GM13976 (cell line): Measurements from ENCODE around the gene PATJ.
"Not testable (repeated sequence)": the region's sequence is repeated elsewhere in the genome, so short reads cannot be mapped to it uniquely, and the experiment has no call there.

Experiments used
- DNase-seq: peaks from one replicate; pipeline ENCODE4 v3.0.0; 2012; ENCODE audit warnings: low spot score
- in situ Hi-C: fragments of 300-500 bp; cut with MboI; formaldehyde crosslinking; loops from one replicate; pipeline ENCODE4 v1.12.0; 2022; ENCODE audit warnings: low sequenced_read_pairs, mixed read lengths, inconsistent platforms; ENCODE audit not compliant: unreplicated experiment
- TF ChIP-seq, protein P1 (sequence below): IDR thresholded peaks from 2 replicates; pipeline ENCODE4 v1.5.1; 2012; ENCODE audit warnings: borderline replicate concordance, mild to moderate bottlenecking; ENCODE audit not compliant: insufficient read depth; ENCODE audit errors: extremely low read depth, missing control alignments, control extremely low read depth

PATJ gene

GRCh38 chr1:61873994-61874393 is 131.7 kb downstream of the PATJ start:
- TF ChIP-seq, protein P1, sequence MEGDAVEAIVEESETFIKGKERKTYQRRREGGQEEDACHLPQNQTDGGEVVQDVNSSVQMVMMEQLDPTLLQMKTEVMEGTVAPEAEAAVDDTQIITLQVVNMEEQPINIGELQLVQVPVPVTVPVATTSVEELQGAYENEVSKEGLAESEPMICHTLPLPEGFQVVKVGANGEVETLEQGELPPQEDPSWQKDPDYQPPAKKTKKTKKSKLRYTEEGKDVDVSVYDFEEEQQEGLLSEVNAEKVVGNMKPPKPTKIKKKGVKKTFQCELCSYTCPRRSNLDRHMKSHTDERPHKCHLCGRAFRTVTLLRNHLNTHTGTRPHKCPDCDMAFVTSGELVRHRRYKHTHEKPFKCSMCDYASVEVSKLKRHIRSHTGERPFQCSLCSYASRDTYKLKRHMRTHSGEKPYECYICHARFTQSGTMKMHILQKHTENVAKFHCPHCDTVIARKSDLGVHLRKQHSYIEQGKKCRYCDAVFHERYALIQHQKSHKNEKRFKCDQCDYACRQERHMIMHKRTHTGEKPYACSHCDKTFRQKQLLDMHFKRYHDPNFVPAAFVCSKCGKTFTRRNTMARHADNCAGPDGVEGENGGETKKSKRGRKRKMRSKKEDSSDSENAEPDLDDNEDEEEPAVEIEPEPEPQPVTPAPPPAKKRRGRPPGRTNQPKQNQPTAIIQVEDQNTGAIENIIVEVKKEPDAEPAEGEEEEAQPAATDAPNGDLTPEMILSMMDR = no peak
- DNase-seq = no peak
- in situ Hi-C loops = loop anchor here (25.0 kb wide), 2 partner anchors 287 to 837 kb away; no protein-coding TSS in a partner anchor

DNA sequence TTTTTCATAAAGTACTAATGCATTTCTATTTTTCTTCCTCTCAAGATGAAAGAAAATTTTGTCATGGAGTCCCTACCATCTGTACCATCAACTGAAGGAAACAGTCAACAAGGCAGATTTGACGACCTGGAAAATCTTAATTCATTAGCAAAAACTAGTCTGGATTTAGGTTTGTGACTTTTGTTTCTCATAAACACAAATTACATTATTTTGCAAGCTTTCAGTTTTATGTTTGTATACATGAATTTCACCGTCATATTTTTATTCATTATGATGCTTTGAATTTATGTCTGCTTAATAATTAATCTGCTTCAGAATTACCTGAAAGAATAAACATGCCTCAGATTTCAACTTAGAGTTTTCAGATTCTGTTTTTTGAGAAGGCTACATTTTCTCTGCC is 132.9 kb downstream of the PATJ start:
- DNase-seq = no peak
- in situ Hi-C loops = loop anchor here (25.0 kb wide), 1 partner anchor 88 kb away; no protein-coding TSS in a partner anchor
- TF ChIP-seq, protein P1 = no peak

DNA sequence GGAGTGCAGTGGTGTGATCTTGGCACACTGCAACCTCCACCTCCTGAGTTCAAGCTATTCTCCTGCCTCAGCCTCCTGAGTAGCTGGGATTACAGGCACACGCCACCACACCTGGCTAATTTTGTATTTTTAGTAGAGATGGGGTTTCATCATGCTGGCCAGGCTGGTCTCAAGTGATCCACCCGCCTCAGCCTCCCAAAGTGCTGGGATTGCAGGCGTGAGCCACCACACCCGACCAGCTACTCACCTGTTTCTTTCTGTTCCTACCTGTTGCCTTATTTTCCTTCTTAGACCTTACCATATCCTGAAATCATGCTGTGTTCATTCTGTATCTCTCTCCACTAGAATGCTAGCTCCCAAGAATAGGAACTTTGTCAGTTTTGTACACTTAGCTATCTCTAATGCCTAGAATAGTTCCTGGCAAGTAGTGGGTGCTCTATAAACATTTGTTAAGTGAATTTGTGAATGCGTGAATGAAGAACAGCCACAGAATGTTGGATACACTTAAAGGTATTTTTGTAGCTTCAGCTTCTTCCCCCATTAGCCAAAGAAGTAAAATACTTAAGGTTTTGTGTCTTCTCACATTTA is 137.7 kb downstream of the PATJ start:
- in situ Hi-C loops = loop anchor here (25.0 kb wide), 1 partner anchor 93 kb away; no protein-coding TSS in a partner anchor
- not testable (repeated sequence) for DNase-seq

DNA sequence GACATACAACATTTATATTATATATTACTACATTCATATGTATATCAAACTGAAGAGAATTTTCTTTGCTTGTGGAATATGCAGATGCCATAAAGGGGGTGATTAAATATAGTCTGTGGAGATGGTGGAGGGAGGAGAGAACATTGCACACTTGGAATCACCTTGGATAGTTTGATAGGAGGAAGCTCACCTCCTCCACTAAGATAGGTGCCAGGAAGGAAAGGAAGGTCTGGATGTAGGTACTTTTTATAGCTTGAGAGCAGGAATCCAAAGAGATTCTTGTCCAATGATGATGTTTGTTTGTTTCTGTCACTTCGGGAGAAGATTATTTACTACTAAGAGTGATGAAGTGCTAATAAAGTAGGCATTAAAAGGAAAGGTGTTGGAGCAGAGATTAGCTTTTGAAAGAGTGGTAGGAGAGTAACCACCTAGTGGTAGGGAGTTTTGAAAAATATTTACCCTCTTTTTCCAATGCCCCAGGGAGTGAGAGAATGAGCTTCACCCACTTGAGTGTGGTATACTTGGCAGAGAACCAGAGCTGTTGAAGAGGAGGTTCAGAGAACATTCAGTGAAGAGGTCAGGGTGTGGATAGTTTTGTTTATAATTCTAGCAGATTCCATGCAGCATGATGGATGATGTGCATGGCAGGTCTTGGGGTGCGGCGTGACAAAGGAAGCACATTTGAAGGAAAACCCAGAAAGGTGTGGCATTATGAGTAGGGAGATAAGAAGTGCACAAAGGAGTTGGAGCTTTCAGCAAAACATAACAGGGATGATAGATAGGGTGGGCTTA is 145.0 kb downstream of the PATJ start:
- DNase-seq = no peak
- TF ChIP-seq, protein P1 = no peak
- in situ Hi-C loops = loop anchor here (25.0 kb wide), 1 partner anchor 100 kb away; no protein-coding TSS in a partner anchor

- no peak for DNase-seq
- in situ Hi-C loops = loop anchor here (25.0 kb wide), 1 partner anchor 101 kb away; no protein-coding TSS in a partner anchor
Observed at GRCh38 chr1:61887931-61888564, 145.8 kb downstream of the PATJ start.

GRCh38 chr1:61888808-61889207 is 146.5 kb downstream of the PATJ start:
- no peak for DNase-seq
- TF ChIP-seq, protein P1 = no peak
- in situ Hi-C loops = loop anchor here (25.0 kb wide), 1 partner anchor 102 kb away; no protein-coding TSS in a partner anchor

More at GRCh38 chr1:61887931-61888564, 145.8 kb downstream of the PATJ start:
- TF ChIP-seq, protein P1 = no peak

DNA sequence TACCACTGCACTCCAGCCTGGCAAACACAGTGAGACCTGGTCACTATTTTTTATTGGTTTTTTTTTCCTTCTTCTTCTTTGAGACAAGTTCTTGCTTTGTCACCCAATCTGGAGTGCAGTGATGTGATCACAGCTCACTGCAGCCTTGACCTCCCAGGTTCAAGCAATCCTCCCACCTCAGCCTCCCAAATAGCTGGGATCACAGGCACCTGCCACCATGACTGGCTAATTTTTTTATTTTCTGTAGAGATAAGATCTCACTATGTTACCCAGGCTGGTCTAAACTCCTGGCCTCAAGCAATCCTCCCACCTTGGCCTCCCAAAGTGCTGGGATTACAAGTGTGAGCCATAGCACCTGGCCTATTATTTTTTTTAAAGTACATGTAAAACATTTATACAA is 148.2 kb downstream of the PATJ start:
- not testable (repeated sequence) for DNase-seq
- in situ Hi-C loops = loop anchor here (25.0 kb wide), 1 partner anchor 103 kb away; no protein-coding TSS in a partner anchor
